ENCODE results near the gene NTNG2. TPM values are rescaled to one million over a fixed set of nuclear protein-coding genes. Genes with fewer than 3 reads are reported as not detected.

NTNG2 gene
- total and polyA plus RNA-seq, 2 donors (not counting 3 experiments of a cell fraction or from before 2014, with no cell fraction given) = 0.08 to 0.88 TPM

GRCh38 chr9:132237481-132237880 is 75.6 kb downstream of the NTNG2 start:
- Histone ChIP-seq H4K20me1 (replicated peaks; ENCODE audit: control insufficient read depth, extremely low read depth, insufficient read depth, low read length) (no peaks in the 10 kb centered on the region), H3K27me3 (ENCODE audit: control insufficient read depth in 2 of 2, insufficient read depth in 2 of 2, low read length in 2 of 2) (peaks cover 0 to 8% of the 10 kb centered on the region in 2 experiments), H3K9me1 (replicated peaks; ENCODE audit: control insufficient read depth, extremely low read depth, insufficient read depth, low read length) (no peaks in the 10 kb centered on the region), H3K9ac (replicated peaks; ENCODE audit: extremely low read depth, insufficient read depth, low read length) (no peak overlapping the region), H3K4me2 (ENCODE audit: insufficient read depth, low read length) (no peak overlapping the region), H3K4me1 (ENCODE audit: control insufficient read depth, extremely low read depth, insufficient read depth, low read length) (peaks cover 4% of the 10 kb centered on the region), H3K9me3 (replicated peaks; ENCODE audit: control insufficient read depth, insufficient read depth, low read length) (no peaks in the 10 kb centered on the region), H3K4me3 (replicated peaks in 1 of 3; ENCODE audit: insufficient read depth in 1 of 3, low read depth in 1 of 3, low read length in 3 of 3) (no peak overlapping the region), H3K79me2 (ENCODE audit: control insufficient read depth, insufficient read depth, low read length) (no peaks in the 10 kb centered on the region), H3K36me3 (ENCODE audit: control insufficient read depth in 2 of 2, extremely low read depth in 1 of 2, insufficient read depth in 2 of 2, low read length in 2 of 2) (no peaks in the 10 kb centered on the region), H2AFZ (ENCODE audit: low read depth, low read length) (no peak overlapping the region), H3K27ac (ENCODE audit: insufficient read depth, low read depth, low read length) (no peak overlapping the region)
- intact Hi-C loops (cut with micrococcal nuclease) = no loop called here
- POLR2A ChIA-PET = no interaction called here
- no peak for FAIRE-seq
- no peak for DNase-seq (ENCODE audit: low read depth, low spot score)
- dilution Hi-C loops (cut with MboI; ENCODE audit: extremely low pct_ligation_motif_present, low sequenced_read_pairs) = no loop called here
- no TSS peak for BruUV-seq (replicated peaks)
- CTCF ChIA-PET = interaction anchor here (1.1 to 10.1 kb wide), 14 partner anchors 9 to 480 kb away, joined by 3 to 408 read pairs (median 10); partner anchors contain the start of gene NTNG2
- no peak for TF ChIP-seq POLR2AphosphoS5 (IDR thresholded peaks at IDR 0.05; ENCODE audit: insufficient read depth, low read depth, low read length)
- TF ChIP-seq, protein P1, sequence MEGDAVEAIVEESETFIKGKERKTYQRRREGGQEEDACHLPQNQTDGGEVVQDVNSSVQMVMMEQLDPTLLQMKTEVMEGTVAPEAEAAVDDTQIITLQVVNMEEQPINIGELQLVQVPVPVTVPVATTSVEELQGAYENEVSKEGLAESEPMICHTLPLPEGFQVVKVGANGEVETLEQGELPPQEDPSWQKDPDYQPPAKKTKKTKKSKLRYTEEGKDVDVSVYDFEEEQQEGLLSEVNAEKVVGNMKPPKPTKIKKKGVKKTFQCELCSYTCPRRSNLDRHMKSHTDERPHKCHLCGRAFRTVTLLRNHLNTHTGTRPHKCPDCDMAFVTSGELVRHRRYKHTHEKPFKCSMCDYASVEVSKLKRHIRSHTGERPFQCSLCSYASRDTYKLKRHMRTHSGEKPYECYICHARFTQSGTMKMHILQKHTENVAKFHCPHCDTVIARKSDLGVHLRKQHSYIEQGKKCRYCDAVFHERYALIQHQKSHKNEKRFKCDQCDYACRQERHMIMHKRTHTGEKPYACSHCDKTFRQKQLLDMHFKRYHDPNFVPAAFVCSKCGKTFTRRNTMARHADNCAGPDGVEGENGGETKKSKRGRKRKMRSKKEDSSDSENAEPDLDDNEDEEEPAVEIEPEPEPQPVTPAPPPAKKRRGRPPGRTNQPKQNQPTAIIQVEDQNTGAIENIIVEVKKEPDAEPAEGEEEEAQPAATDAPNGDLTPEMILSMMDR (IDR thresholded peaks at IDR 0.05; ENCODE audit: extremely low read depth in 1 of 2, insufficient read depth in 1 of 2, low read depth in 1 of 2, low read length in 2 of 2) = no peak
- TF ChIP-seq MAX (IDR thresholded peaks at IDR 0.05; ENCODE audit: insufficient read depth, insufficient read length) = no peak
- no peak for TF ChIP-seq GATA2 (IDR thresholded peaks at IDR 0.05; ENCODE audit: insufficient read depth, insufficient read length, low read depth, low read length)
- no peak for TF ChIP-seq FOS (IDR thresholded peaks at IDR 0.05; ENCODE audit: borderline replicate concordance, insufficient read depth, low read length)
- TF ChIP-seq MYC (IDR thresholded peaks at IDR 0.05; ENCODE audit: low read depth, low read length) = no peak
- no peak for TF ChIP-seq EZH2 (IDR thresholded peaks at IDR 0.05; ENCODE audit: borderline replicate concordance, low read depth, low read length, severe bottlenecking)
- TF ChIP-seq POLR2A (IDR thresholded peaks at IDR 0.05; ENCODE audit: low read depth, low read length) = no peak
- TF ChIP-seq JUN (IDR thresholded peaks at IDR 0.05; ENCODE audit: borderline replicate concordance, insufficient read depth, insufficient read length, low read depth) = no peak
